GM12864 (cell line): Measurements from ENCODE around the gene CNKSR2.

ENCODE experiments used
- DNase-seq: peaks from one replicate; pipeline ENCODE4 v3.0.0-alpha.2; 2011; ENCODE audit warnings: low read depth
- H3K4me3 ChIP-seq: 2 replicates; pipeline ENCODE4 v1.5.1; 2011; ENCODE audit warnings: mild to moderate bottlenecking, low read depth, low read length, control low read depth
- CTCF ChIP-seq: IDR thresholded peaks from 2 replicates; pipeline ENCODE4 v1.5.1; 2011; ENCODE audit warnings: low read depth, mild to moderate bottlenecking, moderate library complexity, low read length, control low read depth, inconsistent platforms; ENCODE audit errors: missing control alignments

CNKSR2 gene

DNA sequence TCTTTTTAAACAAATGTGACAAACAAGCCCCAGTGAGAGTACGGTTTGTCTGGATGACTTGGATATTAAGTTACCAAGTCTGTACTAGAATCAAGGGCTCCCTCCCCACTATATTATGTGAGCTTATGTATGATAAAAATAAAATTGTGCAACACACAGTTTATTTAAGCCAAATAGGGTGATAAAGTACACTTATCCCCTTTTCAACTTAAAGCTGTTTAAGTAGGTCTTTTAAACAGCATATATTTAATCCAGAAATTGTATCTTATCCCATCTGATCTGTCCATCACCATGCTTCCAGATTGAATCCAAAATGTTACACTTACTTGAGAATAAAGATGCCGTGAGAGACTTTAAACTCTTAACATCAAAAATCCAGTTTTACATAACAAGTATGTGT lies 285.9 kb downstream of the CNKSR2 start:
- no peak overlapping the region for H3K4me3 ChIP-seq
- no peak for DNase-seq
- no peak for TF ChIP-seq CTCF

DNA sequence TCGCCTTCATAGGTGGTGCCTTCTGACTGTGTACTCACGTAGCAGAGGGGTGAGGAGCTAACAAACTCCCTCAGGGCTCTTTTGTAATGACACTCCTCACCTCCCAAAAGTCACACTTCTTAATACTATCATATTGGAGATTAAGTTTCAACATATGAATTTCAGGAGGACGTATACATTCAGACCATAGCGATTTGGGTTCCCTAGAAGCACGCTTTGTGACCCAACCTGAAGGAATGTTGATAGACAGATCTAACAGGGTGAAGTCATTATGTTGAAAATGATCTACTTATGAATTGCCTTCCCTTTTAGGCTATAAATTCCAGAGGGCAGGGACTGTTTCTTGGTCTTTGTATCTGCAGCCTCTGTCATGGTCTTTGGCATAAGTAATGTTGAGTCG lies 287.1 kb downstream of the CNKSR2 start:
- TF ChIP-seq CTCF = no peak
- H3K4me3 ChIP-seq = no peak overlapping the region
- DNase-seq = no peak

DNA sequence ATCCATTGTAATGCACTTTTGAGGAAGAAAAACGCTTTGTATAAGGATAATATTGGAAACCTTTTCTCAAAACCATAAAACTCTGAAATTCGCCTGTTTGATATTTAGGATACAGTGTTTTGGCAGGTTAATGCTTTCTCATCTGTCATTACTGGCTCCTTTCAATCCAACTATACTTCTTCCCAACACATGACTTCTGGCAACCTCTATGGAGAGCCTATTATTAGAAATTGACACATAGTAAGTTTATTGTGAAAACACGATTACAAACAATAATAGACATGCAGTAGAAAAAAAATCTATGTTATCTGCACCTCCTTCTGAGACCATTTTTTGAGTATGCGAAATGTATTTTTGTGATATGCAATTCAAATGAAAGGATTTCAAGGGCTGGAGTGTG lies 288.5 kb downstream of the CNKSR2 start:
- no peak for DNase-seq
- TF ChIP-seq CTCF = no peak
- H3K4me3 ChIP-seq = no peak overlapping the region

DNA sequence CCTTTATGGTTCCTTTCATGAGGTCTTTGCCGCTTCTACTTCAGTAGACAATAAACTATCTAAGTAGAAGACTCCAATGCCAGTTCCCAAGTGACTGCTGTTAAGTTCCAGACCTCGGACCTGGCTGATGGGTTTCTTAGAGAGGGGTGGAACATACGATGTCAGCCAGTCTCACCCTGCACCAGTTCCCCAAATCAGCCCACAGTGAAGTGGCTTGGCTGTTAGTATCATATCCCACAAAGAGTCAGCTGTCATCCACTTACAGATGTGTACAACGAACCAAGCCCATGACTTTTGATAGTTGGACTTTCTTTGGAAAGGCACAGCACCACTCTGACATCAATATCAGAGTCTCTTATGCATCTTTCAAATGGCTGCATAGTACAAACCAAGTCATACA lies 292.0 kb downstream of the CNKSR2 start:
- H3K4me3 ChIP-seq = no peak overlapping the region
- TF ChIP-seq CTCF = no peak
- DNase-seq = no peak

DNA sequence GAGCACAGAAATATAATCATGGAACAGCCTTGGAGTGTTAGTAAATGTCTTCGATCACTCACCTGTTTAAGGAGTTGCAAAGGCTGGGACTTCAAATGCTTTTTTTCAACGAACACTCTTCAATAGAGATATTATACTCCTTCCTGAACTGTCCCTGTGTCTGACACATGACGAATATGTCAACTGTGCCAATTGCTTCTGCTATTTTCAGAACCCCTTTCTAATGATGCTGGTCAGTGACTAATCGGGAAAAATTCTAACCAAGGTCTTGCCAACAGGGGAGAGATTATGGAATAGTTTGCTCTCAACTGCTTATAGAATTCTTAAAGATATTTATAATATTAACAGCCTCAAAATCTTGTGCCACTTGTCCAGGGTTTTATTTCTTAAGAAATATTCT lies 292.5 kb downstream of the CNKSR2 start:
- no peak for TF ChIP-seq CTCF
- H3K4me3 ChIP-seq = no peak overlapping the region
- DNase-seq = no peak

GRCh38 chrX:21674430-21675186 lies 300.4 kb downstream of the CNKSR2 start:
- DNase-seq = no peak
- no peak overlapping the region for H3K4me3 ChIP-seq
- no peak for TF ChIP-seq CTCF

DNA sequence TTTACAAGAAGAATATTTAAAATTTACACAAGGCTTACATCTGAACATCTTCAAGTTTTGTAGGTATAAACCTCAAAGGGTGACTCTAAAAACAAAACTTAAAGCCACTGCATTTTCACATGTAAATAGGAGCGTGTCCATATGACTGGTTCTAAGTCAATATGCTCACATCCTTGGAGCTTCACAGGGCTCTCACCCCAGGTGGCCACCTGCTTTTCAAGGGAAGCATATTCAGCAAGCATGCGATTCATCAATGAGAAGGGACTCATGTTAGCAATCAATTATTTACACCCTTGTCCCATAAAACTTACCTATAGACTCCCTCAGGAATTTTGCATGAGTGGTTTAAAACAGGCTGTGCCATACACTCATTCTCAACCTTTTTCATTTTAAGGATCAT lies 301.7 kb downstream of the CNKSR2 start:
- no peak for DNase-seq
- H3K4me3 ChIP-seq = no peak overlapping the region
- TF ChIP-seq CTCF = no peak
